K562 (cell line): Measurements from ENCODE around the gene HGFAC. TPM values are rescaled to one million over a fixed set of nuclear protein-coding genes. Genes with fewer than 3 reads are reported as not detected.

Source experiments
- ATAC-seq: fragments of 200-7000 bp; cut with Tn5 transposase; 3 replicates; pipeline ENCODE4 v1.9.1; 2020; ENCODE audit warnings: moderate library complexity
- BruUV-seq: library from RNA; stranded (reverse); fragments of 400-500 nt; replicated peaks from 2 replicates; lab custom pipeline; 2021; lab: Mats Ljungman, UMichigan
- CTCF ChIA-PET: fragments of 300-600 bp; formaldehyde crosslinking; extraction: SDS; loops from one replicate; lab custom pipeline; 2021; ENCODE audit warnings: low intra/inter-chr PET ratio; lab: Yijun Ruan, JAX
- POLR2A ChIA-PET: fragments of 300-600, 350-650 bp; sonication (Branson Sonifier 250); formaldehyde crosslinking; extraction: SDS; loops from one replicate; lab custom pipeline; 2021; ENCODE audit warnings: antibody characterized with exemption, inconsistent platforms; lab: Yijun Ruan, JAX
- DNase-seq, 4 experiments: peaks; one replicate each; pipeline versions ENCODE4 v3.0.0 to v3.0.0-alpha.2; 2011 to 2018; ENCODE audit warnings: low spot score in 3 of 4, mixed read lengths in 3 of 4; ENCODE audit errors: extremely low read depth in 1 of 4
- FAIRE-seq: peaks from 2 replicates; lab custom pipeline; 2011; peaks lifted over from hg19 to GRCh38; lab: Jason Lieb, UNC
- H2AFZ ChIP-seq: 2 replicates; pipeline ENCODE4 v1.6.0; 2011; ENCODE audit warnings: low read depth, low read length, control low read depth, inconsistent platforms
- H3K27ac ChIP-seq: fragments of 200-600 bp; 3 replicates; pipeline ENCODE4 v1.8.0; 2011; ENCODE audit warnings: low read depth, mild to moderate bottlenecking, control low read depth, inconsistent platforms, low read length, moderate library complexity, mixed read lengths; ENCODE audit errors: extremely low read depth
- H3K27me3 ChIP-seq, 2 experiments: fragments of 300-600 bp in 1 of 2; 2 replicates in 1 of 2; 3 replicates in 1 of 2; pipeline versions ENCODE4 v1.6.0 to v1.8.0; 2011; ENCODE audit warnings: inconsistent platforms in 2 of 2, low read length in 2 of 2, mild to moderate bottlenecking in 1 of 2, mixed read lengths in 1 of 2, moderate library complexity in 1 of 2; ENCODE audit not compliant: control insufficient read depth in 2 of 2, insufficient read depth in 2 of 2
- H3K36me3 ChIP-seq: fragments of 300-600 bp; 3 replicates; pipeline ENCODE4 v1.8.0; 2011; ENCODE audit warnings: mild to moderate bottlenecking, low read length, inconsistent platforms; ENCODE audit not compliant: control insufficient read depth, insufficient read depth
- H3K4me1 ChIP-seq, 2 experiments: fragments of 200-600 bp in 1 of 2; replicated peaks in 1 of 2; 2 replicates in 1 of 2; 3 replicates in 1 of 2; pipeline versions ENCODE4 v1.5.1 to v1.8.0; 2011; ENCODE audit warnings: inconsistent platforms in 2 of 2, low read length in 2 of 2, mild to moderate bottlenecking in 1 of 2, mixed read lengths in 1 of 2, moderate library complexity in 1 of 2; ENCODE audit not compliant: control insufficient read depth in 2 of 2, insufficient read depth in 2 of 2
- H3K4me2 ChIP-seq: 2 replicates; pipeline ENCODE4 v1.6.1; 2011; ENCODE audit warnings: low read length, control low read depth, inconsistent platforms, mixed read lengths; ENCODE audit not compliant: insufficient read depth
- H3K4me3 ChIP-seq: fragments of 200-600 bp; sonication (generic), shearing (Covaris generic); 2 replicates; pipeline ENCODE4 v1.5.1; 2016; ENCODE audit warnings: control low read depth, inconsistent platforms
- H3K79me2 ChIP-seq: fragments of 200-600 bp; 3 replicates; pipeline ENCODE4 v1.8.0; 2011; ENCODE audit warnings: low read length, inconsistent platforms; ENCODE audit not compliant: control insufficient read depth, insufficient read depth
- H3K9ac ChIP-seq, 2 experiments: 2 replicates each; pipeline versions ENCODE4 v1.6.0 to v1.6.1; 2011; ENCODE audit warnings: low read depth in 2 of 2, low read length in 2 of 2, control low read depth in 1 of 2, inconsistent platforms in 1 of 2, mild to moderate bottlenecking in 1 of 2, mixed read lengths in 1 of 2; ENCODE audit not compliant: insufficient read depth in 1 of 2
- H3K9me1 ChIP-seq: one replicate; pipeline ENCODE4 v1.6.0; 2011; ENCODE audit warnings: inconsistent platforms, mild to moderate bottlenecking, low read length, moderate library complexity; ENCODE audit not compliant: control insufficient read depth, insufficient read depth
- H3K9me3 ChIP-seq: replicated peaks from 2 replicates; pipeline ENCODE4 v1.5.1; 2011; ENCODE audit warnings: low read depth, low read length, inconsistent platforms; ENCODE audit not compliant: control insufficient read depth, insufficient read depth
- H4K20me1 ChIP-seq: replicated peaks from 2 replicates; pipeline ENCODE4 v1.6.1; 2011; ENCODE audit warnings: low read length, inconsistent platforms, mixed read lengths; ENCODE audit not compliant: control insufficient read depth, insufficient read depth
- ARHGAP35 ChIP-seq: fragments of 450-650 bp; IDR thresholded peaks from 2 replicates; pipeline ENCODE4 v1.6.1; 2018; ENCODE audit not compliant: partially characterized antibody
- ATF1 ChIP-seq, 2 experiments: fragments of 450-650 bp in 1 of 2; IDR thresholded peaks; 2 replicates each; pipeline ENCODE4 v1.6.1; 2016; ENCODE audit warnings: missing compliant biosample characterization in 1 of 2, missing genetic modification characterization in 1 of 2
- BDP1 ChIP-seq: IDR thresholded peaks from 3 replicates; pipeline ENCODE4 v1.6.1; 2011; ENCODE audit not compliant: insufficient read length, insufficient read depth
- CXXC5 ChIP-seq: fragments of 250-450 bp; sonication (Bioruptor Pico); IDR thresholded peaks from 2 replicates; pipeline ENCODE4 v1.8.0; 2022; ENCODE audit warnings: inconsistent platforms, mild to moderate bottlenecking, moderate library complexity
- IRF2 ChIP-seq: sonication (generic); formaldehyde crosslinking; IDR thresholded peaks from 2 replicates; pipeline ENCODE4 v1.8.1; 2022; ENCODE audit warnings: mild to moderate bottlenecking, missing genetic modification reagents
- KDM1A ChIP-seq, 2 experiments: fragments of 450-650 bp; IDR thresholded peaks; 2 replicates each; pipeline ENCODE4 v1.6.1; 2016; ENCODE audit warnings: mild to moderate bottlenecking in 2 of 2
- PCBP2 ChIP-seq: fragments of 200-400 bp; formaldehyde crosslinking; IDR thresholded peaks from 2 replicates; pipeline ENCODE4 v1.6.1; 2018; ENCODE audit warnings: low read length, low read depth, mild to moderate bottlenecking, moderate library complexity; ENCODE audit not compliant: poor library complexity, severe bottlenecking
- SMAD4 ChIP-seq: fragments of 250-450 bp; sonication (Bioruptor Pico); conservative IDR thresholded peaks from 2 replicates; pipeline ENCODE4 v1.8.0; 2021; ENCODE audit warnings: inconsistent platforms, mild to moderate bottlenecking, moderate library complexity
- VEZF1 ChIP-seq: fragments of 200-800 bp; sonication (Bioruptor generic); IDR thresholded peaks from 2 replicates; pipeline ENCODE4 v1.6.1; 2017; ENCODE audit warnings: missing genetic modification characterization, missing compliant biosample characterization
- ZBTB33 ChIP-seq: sonication (generic); formaldehyde crosslinking; IDR thresholded peaks from 2 replicates; pipeline ENCODE4 v1.8.1; 2023; ENCODE audit warnings: mild to moderate bottlenecking, missing genetic modification reagents
- ZFPM2 ChIP-seq: fragments of 250-450 bp; sonication (Bioruptor Pico); IDR thresholded peaks from 2 replicates; pipeline ENCODE4 v1.5.1; 2022; ENCODE audit warnings: mild to moderate bottlenecking
- ZNF197 ChIP-seq: fragments of 200-800 bp; sonication (Bioruptor generic); IDR thresholded peaks from 2 replicates; pipeline ENCODE4 v1.6.1; 2016; ENCODE audit warnings: low read depth, missing genetic modification characterization, missing compliant biosample characterization
- WGBS: fragments of 100-300 bp; shearing (Covaris generic); methylation state at CpG from one replicate; pipeline ENCODE4 v1.1.6; 2016; ENCODE audit warnings: low coverage, mixed read lengths; ENCODE audit not compliant: insufficient coverage; ENCODE audit errors: missing lambda C conversion rate; 5-methylcytosine and 5-hydroxymethylcytosine counted together
- in situ Hi-C: fragments of 300-500 bp; cut with MboI; formaldehyde crosslinking; loops from 4 replicates; pipeline ENCODE4 v1.15.0; 2018; ENCODE audit warnings: inconsistent platforms, mixed read lengths
- intact Hi-C: fragments of 100-400 bp; cut with micrococcal nuclease; formaldehyde crosslinking; loops from 2 replicates; pipeline ENCODE4 v1.14.2; 2022
- polyA plus RNA-seq, 8 experiments: library from polyadenylated mRNA; depleted of rRNA in 4 of 8; stranded (reverse) in 5 of 8; unstranded in 3 of 8; fragments of >200 nt; fragmentation: Nextera tagmentation in 2 of 8; fragmentation: Illumina TruSeq in 1 of 8; extraction: Ambion mirVana in 2 of 8; extraction: Trizol in 1 of 8; gene quantifications; 2 replicates each; pipeline versions ENCODE4 v1.2.1 to v1.2.3, GENCODE V29; 2011 to 2014; ENCODE audit warnings: inconsistent platforms in 1 of 8, missing spikeins in 1 of 8
- total RNA-seq, 7 experiments: library from RNA; depleted of rRNA in 6 of 7; stranded (reverse); fragments of >200 nt in 6 of 7; fragmentation: Illumina TruSeq in 2 of 7; extraction: Trizol in 2 of 7; gene quantifications; 2 replicates each; pipeline versions ENCODE4 v1.2.1 to v1.2.3, GENCODE V29; 2011 to 2021; ENCODE audit warnings: low replicate concordance in 1 of 7

HGFAC gene
- total and polyA plus RNA-seq, 9 of the 15 experiments (the other 6 are each of a cell fraction or from before 2014, with no cell fraction given): 0.13 TPM; not detected in 8

- TF ChIP-seq IRF2 (CRISPR knock-in tag): no peak
- TF ChIP-seq ZFPM2 (CRISPR knock-in tag): no peak
- no peak for TF ChIP-seq ATF1 (CRISPR knock-in tag; IDR thresholded peaks at IDR 0.05)
- no peak for TF ChIP-seq ATF1 (tag; IDR thresholded peaks at IDR 0.05)
- no peak for TF ChIP-seq VEZF1 (CRISPR knock-in tag)
- TF ChIP-seq ZNF197 (CRISPR knock-in tag): no peak
- TF ChIP-seq BDP1: no peak
- TF ChIP-seq SMAD4 (CRISPR knock-in tag): no peak
- TF ChIP-seq, all 486 proteins: peak for 0
Observed at GRCh38 chr4:3497523-3498389, 56.0 kb downstream of the HGFAC start (continued).

GRCh38 chr4:3498407-3498806 is 56.6 kb downstream of the HGFAC start:
- Histone ChIP-seq H3K36me3 (peaks cover 6% of the 10 kb centered on the region; the same call in 1 of the 3 replicates), H3K27ac (no peak overlapping the region), H3K79me2 (no peaks in the 10 kb centered on the region), H3K9me1 (no peaks in the 10 kb centered on the region), H3K27me3 (peaks cover 6 to 33% of the 10 kb centered on the region in 2 experiments; a peak in 4 of 5 replicates), H3K4me2 (no peak overlapping the region), H3K4me1 (peaks cover 0 to 74% of the 10 kb centered on the region in 2 experiments; a peak in 2 of 5 replicates), H3K9me3 (no peaks in the 10 kb centered on the region), H3K4me3 (no peak overlapping the region), H3K9ac (no peak overlapping the region), H4K20me1 (peaks cover 27% of the 10 kb centered on the region; the same call in 1 of the 2 replicates), H2AFZ (no peak overlapping the region)
- in situ Hi-C loops (no loop called here), intact Hi-C loops (no loop called here)
- DNase-seq (no peak), FAIRE-seq (no peak), ATAC-seq (no peak)
- CTCF ChIA-PET: no interaction called here
- POLR2A ChIA-PET: interaction anchor here (0.8 kb wide), 1 partner anchor 369 kb away, joined by 3 read pairs; no protein-coding TSS in a partner anchor
- no TSS peak for BruUV-seq
- WGBS: 53% methylated on average over 9 of the region's 11 CpGs
- TF ChIP-seq ARHGAP35: no peak
- no peak for TF ChIP-seq ZBTB33 (CRISPR knock-in tag)
- no peak for TF ChIP-seq KDM1A (IDR thresholded peaks at IDR 0.05)
- TF ChIP-seq PCBP2: no peak
- no peak for TF ChIP-seq CXXC5 (CRISPR knock-in tag)
